H1 (cell line): ENCODE results near the gene USH1G. TPM values are rescaled to one million over a fixed set of nuclear protein-coding genes. Genes with fewer than 3 reads are reported as not detected.

Source experiments
- CTCF ChIA-PET: fragments of 300-600 bp; sonication (Branson Sonifier 250); formaldehyde crosslinking; loops from one replicate; lab custom pipeline; 2021; ENCODE audit not compliant: partially characterized antibody; lab: Charles Lee
- POLR2A ChIA-PET: fragments of 300-600 bp; sonication (Branson Sonifier 250); formaldehyde crosslinking; loops from one replicate; lab custom pipeline; 2021; ENCODE audit warnings: inconsistent platforms; ENCODE audit not compliant: partially characterized antibody; lab: Charles Lee
- DNase-seq, 2 experiments: peaks; one replicate each; pipeline versions ENCODE4 v3.0.0 to v3.0.0-alpha.2; 2010 to 2022; ENCODE audit warnings: low spot score in 2 of 2, low read depth in 1 of 2, mixed read lengths in 1 of 2
- FAIRE-seq: peaks from 2 replicates; lab custom pipeline; 2011; peaks lifted over from hg19 to GRCh38; lab: Jason Lieb, UNC
- H2AFZ ChIP-seq: 2 replicates; pipeline ENCODE4 v1.8.1; 2012; ENCODE audit warnings: low read length, inconsistent platforms
- H2AK5ac ChIP-seq: 2 replicates; pipeline ENCODE4 v1.6.1; 2013; ENCODE audit warnings: low read depth, low read length
- H2BK120ac ChIP-seq: replicated peaks from 2 replicates; pipeline ENCODE3; 2013; ENCODE audit warnings: low read depth, low read length, inconsistent platforms
- H2BK12ac ChIP-seq: 2 replicates; pipeline ENCODE4 v1.6.1; 2013; ENCODE audit warnings: low read depth, low read length
- H2BK15ac ChIP-seq: 2 replicates; pipeline ENCODE4 v1.6.1; 2013; ENCODE audit warnings: low read length
- H2BK20ac ChIP-seq: 2 replicates; pipeline ENCODE4 v1.6.1; 2013; ENCODE audit warnings: low read length
- H2BK5ac ChIP-seq: 2 replicates; pipeline ENCODE4 v1.6.1; 2013; ENCODE audit warnings: low read depth, low read length
- H3K14ac ChIP-seq: 2 replicates; pipeline ENCODE4 v1.6.1; 2013; ENCODE audit warnings: inconsistent platforms; ENCODE audit not compliant: insufficient read length
- H3K18ac ChIP-seq: 2 replicates; pipeline ENCODE4 v1.6.1; 2013; ENCODE audit warnings: low read length; ENCODE audit errors: extremely low read depth
- H3K23ac ChIP-seq: 2 replicates; pipeline ENCODE4 v1.6.1; 2013; ENCODE audit warnings: inconsistent platforms; ENCODE audit not compliant: insufficient read length
- H3K23me2 ChIP-seq: 2 replicates; pipeline ENCODE4 v1.6.1; 2013; ENCODE audit warnings: low read depth, low read length
- H3K27ac ChIP-seq: 2 replicates; pipeline ENCODE4 v1.6.1; 2011; ENCODE audit warnings: low read depth, low read length, inconsistent platforms
- H3K27me3 ChIP-seq, 4 experiments: replicated peaks in 1 of 4; 1 replicate in 1 of 4; 2 replicates in 3 of 4; pipeline versions ENCODE4 v1.6.1 to v1.8.1; 2011 to 2013; ENCODE audit warnings: low read length in 3 of 4, mild to moderate bottlenecking in 3 of 4, inconsistent platforms in 2 of 4, mixed read lengths in 2 of 4, moderate library complexity in 1 of 4; ENCODE audit not compliant: control insufficient read depth in 3 of 4, insufficient read depth in 3 of 4; ENCODE audit errors: extremely low read depth in 1 of 4
- H3K36me3 ChIP-seq, 4 experiments: 2 replicates each; pipeline versions ENCODE4 v1.6.1 to v1.8.1; 2011 to 2013; ENCODE audit warnings: mild to moderate bottlenecking in 4 of 4, low read length in 3 of 4, moderate library complexity in 2 of 4, control low read depth in 1 of 4, inconsistent platforms in 1 of 4; ENCODE audit not compliant: insufficient read depth in 4 of 4, control insufficient read depth in 2 of 4
- H3K4ac ChIP-seq: replicated peaks from 2 replicates; pipeline ENCODE3; 2013; ENCODE audit warnings: low read length, low read depth, mixed read lengths, inconsistent platforms; ENCODE audit not compliant: insufficient read length
- H3K4me1 ChIP-seq, 4 experiments: replicated peaks in 1 of 4; 1 replicate in 1 of 4; 2 replicates in 3 of 4; pipeline versions ENCODE4 v1.6.1 to v1.8.1; 2011 to 2013; ENCODE audit warnings: low read length in 3 of 4, inconsistent platforms in 2 of 4, mixed read lengths in 1 of 4; ENCODE audit not compliant: insufficient read depth in 4 of 4, control insufficient read depth in 3 of 4
- H3K4me2 ChIP-seq, 2 experiments: 2 replicates each; pipeline versions ENCODE4 v1.6.1 to v1.8.1; 2011 to 2013; ENCODE audit warnings: low read depth in 2 of 2, low read length in 2 of 2, control low read depth in 1 of 2, inconsistent platforms in 1 of 2, mild to moderate bottlenecking in 1 of 2; ENCODE audit not compliant: insufficient read depth in 1 of 2
- H3K4me3 ChIP-seq, 4 experiments: fragments of 200-600, 300-600 bp in 1 of 4; sonication (generic), shearing (Covaris generic), sonication (Bioruptor Twin) in 1 of 4; 2 replicates each; pipeline versions ENCODE4 v1.5.1 to v1.8.1; 2011 to 2016; ENCODE audit warnings: low read length in 4 of 4, low read depth in 3 of 4, control low read depth in 2 of 4, inconsistent platforms in 2 of 4, mild to moderate bottlenecking in 2 of 4, mixed read lengths in 1 of 4, moderate library complexity in 1 of 4; ENCODE audit not compliant: insufficient read depth in 2 of 4; ENCODE audit errors: extremely low read depth in 1 of 4
- H3K56ac ChIP-seq: replicated peaks from 2 replicates; pipeline ENCODE3; 2013; ENCODE audit warnings: low read depth, mild to moderate bottlenecking, mixed read lengths, low read length, inconsistent platforms; ENCODE audit not compliant: insufficient read length
- H3K79me1 ChIP-seq: 2 replicates; pipeline ENCODE4 v1.6.1; 2013; ENCODE audit warnings: low read depth, low read length, control low read depth
- H3K79me2 ChIP-seq, 2 experiments: 2 replicates each; pipeline versions ENCODE4 v1.6.1 to v1.8.1; 2012 to 2013; ENCODE audit warnings: low read length in 2 of 2, mild to moderate bottlenecking in 2 of 2, inconsistent platforms in 1 of 2; ENCODE audit not compliant: insufficient read depth in 2 of 2, control insufficient read depth in 1 of 2
- H3K9ac ChIP-seq, 4 experiments: replicated peaks in 1 of 4; 1 replicate in 1 of 4; 2 replicates in 3 of 4; pipeline versions ENCODE4 v1.6.1 to v1.8.1; 2011 to 2013; ENCODE audit warnings: low read depth in 3 of 4, low read length in 3 of 4, control low read depth in 2 of 4, mild to moderate bottlenecking in 2 of 4, moderate library complexity in 2 of 4, inconsistent platforms in 1 of 4; ENCODE audit errors: extremely low read depth in 1 of 4
- H3K9me3 ChIP-seq, 2 experiments: 2 replicates each; pipeline versions ENCODE4 v1.6.1 to v1.8.1; 2012 to 2013; ENCODE audit warnings: mild to moderate bottlenecking in 2 of 2, moderate library complexity in 2 of 2, control low read depth in 1 of 2, inconsistent platforms in 1 of 2, low read depth in 1 of 2, low read length in 1 of 2, mixed read lengths in 1 of 2; ENCODE audit not compliant: insufficient read depth in 2 of 2
- H4K20me1 ChIP-seq, 2 experiments: replicated peaks in 1 of 2; 2 replicates each; pipeline versions ENCODE3 to v1.8.1; 2011 to 2013; ENCODE audit warnings: inconsistent platforms in 2 of 2, low read length in 2 of 2, mild to moderate bottlenecking in 1 of 2; ENCODE audit not compliant: insufficient read depth in 2 of 2, control insufficient read depth in 1 of 2
- H4K5ac ChIP-seq: 2 replicates; pipeline ENCODE4 v1.6.1; 2013; ENCODE audit warnings: low read length, low read depth, mixed read lengths, inconsistent platforms; ENCODE audit not compliant: insufficient read length
- H4K8ac ChIP-seq: 2 replicates; pipeline ENCODE4 v1.8.0; 2013; ENCODE audit warnings: mild to moderate bottlenecking, moderate library complexity, low read length, inconsistent platforms; ENCODE audit not compliant: insufficient read depth; ENCODE audit errors: extremely low read depth
- H4K91ac ChIP-seq: replicated peaks from 2 replicates; pipeline ENCODE3; 2013; ENCODE audit warnings: low read length, mixed read lengths, inconsistent platforms; ENCODE audit not compliant: insufficient read length
- KDM1A ChIP-seq: fragments of 200-600, 300-600 bp; sonication (generic); IDR thresholded peaks from 2 replicates; pipeline ENCODE4 v1.7.1; 2016; ENCODE audit warnings: mild to moderate bottlenecking, low read length, borderline replicate concordance
- PHF8 ChIP-seq: fragments of 200-600 bp; sonication (generic); conservative IDR thresholded peaks from 2 replicates; pipeline ENCODE4 v1.7.1; 2012; ENCODE audit warnings: low read depth, mild to moderate bottlenecking, inconsistent platforms, low read length, moderate library complexity
- WGBS, 2 experiments: shearing (Covaris generic) in 1 of 2; methylation state at CpG; one replicate each; pipeline versions ENCODE4 v1.1.6 to v1.1.7; 2013 to 2015; ENCODE audit warnings: low lambda C conversion rate in 2 of 2, mixed read lengths in 2 of 2, inconsistent platforms in 1 of 2, low coverage in 1 of 2, missing lambda C conversion rate in 1 of 2; ENCODE audit not compliant: insufficient replicate concordance in 2 of 2, insufficient coverage in 1 of 2, insufficient read length in 1 of 2; ENCODE audit errors: extremely low coverage in 1 of 2, missing lambda C conversion rate in 1 of 2; 5-methylcytosine and 5-hydroxymethylcytosine counted together
- polyA plus RNA-seq, 7 experiments: library from polyadenylated mRNA; depleted of rRNA in 3 of 7; stranded (reverse) in 5 of 7; unstranded in 2 of 7; fragments of >200 nt in 5 of 7; fragments of 200-250 nt in 2 of 7; gene quantifications; 1 replicate in 5 of 7; 2 replicates in 1 of 7; 4 replicates in 1 of 7; pipeline versions ENCODE4 v1.2.1 to v1.2.3, GENCODE V29; 2011 to 2013; ENCODE audit warnings: missing spikeins in 2 of 7, mixed read lengths in 2 of 7
- total RNA-seq: library from RNA; stranded (reverse); fragmentation: NEBNext Ultra II Directional; extraction: Animal tissue kit (Norgen Biotek cat#: 25700); gene quantifications from 2 replicates; pipeline ENCODE4 v1.2.1, GENCODE V29; 2021

USH1G gene
- total and polyA plus RNA-seq, 2 of the 8 experiments (the other 6 are each of a cell fraction or from before 2014, with no cell fraction given) = 1.6 to 4.3 TPM

- no peak overlapping the region for H2BK20ac ChIP-seq
- no peak overlapping the region for H2BK120ac ChIP-seq
- H3K23ac ChIP-seq = no peak overlapping the region
- no peaks in the 10 kb centered on the region for H3K36me3 ChIP-seq
- no peak overlapping the region for H4K91ac ChIP-seq
- no peak overlapping the region for H2BK15ac ChIP-seq
- no peaks in the 10 kb centered on the region for H3K79me1 ChIP-seq
- H3K23me2 ChIP-seq = no peaks in the 10 kb centered on the region
- H3K18ac ChIP-seq = no peak overlapping the region
- no peak for FAIRE-seq
- H3K4me2 ChIP-seq = no peak overlapping the region
- DNase-seq = no peak
- no peak overlapping the region for H3K4ac ChIP-seq
- 87% methylated on average over 17 of the region's 17 CpGs; no CpG with 5 or more reads in 1 of the 2 experiments for WGBS, 2 experiments
- no peak overlapping the region for H3K56ac ChIP-seq
- H2AK5ac ChIP-seq = no peak overlapping the region
- H3K9me3 ChIP-seq = no peaks in the 10 kb centered on the region
- no peak overlapping the region for H4K8ac ChIP-seq
- H3K14ac ChIP-seq = no peak overlapping the region
- ChIA-PET CTCF (interaction anchor here (0.6 to 49.9 kb wide), 4 partner anchors 4 to 408 kb away, joined by 3 to 1072 read pairs (median 539); partner anchors contain the start of genes OTOP2, OTOP3 and USH1G), POLR2A (no interaction called here)
- H2AFZ ChIP-seq = no peak overlapping the region
- H3K4me3 ChIP-seq = no peak overlapping the region
- peaks cover 0 to 3% of the 10 kb centered on the region in 2 experiments for H4K20me1 ChIP-seq
- H2BK5ac ChIP-seq = no peak overlapping the region
- TF ChIP-seq KDM1A (0 out of 2 replicates have a peak, but pooled peaks have one; percentile 23), PHF8 (no peak)
- TF ChIP-seq, all 59 proteins: peak for 1
- H3K4me1 ChIP-seq = peaks cover 0 to 3% (median under 1%) of the 10 kb centered on the region in 4 experiments; a peak in 4 of 7 replicates
- peaks cover 0 to 6% (median 4%) of the 10 kb centered on the region in 4 experiments; a peak in 3 of 7 replicates for H3K27me3 ChIP-seq
- H3K79me2 ChIP-seq = no peaks in the 10 kb centered on the region
- no peak overlapping the region for H3K27ac ChIP-seq
- no peak overlapping the region; a peak in 1 of 7 replicates for H3K9ac ChIP-seq
- no peak overlapping the region for H4K5ac ChIP-seq
- H2BK12ac ChIP-seq = 0 out of 2 replicates have a peak overlapping the region, but pooled peaks have one; percentile 17
These were observed 24.1 kb upstream of the USH1G start for GRCh38 chr17:74947041-74947754.
